OCI-LY7 (cell line): ENCODE results near the gene STARD9. TPM values are rescaled to one million over a fixed set of nuclear protein-coding genes. Genes with fewer than 3 reads are reported as not detected.

ENCODE experiments used
- BruUV-seq: library from RNA; stranded (reverse); fragments of 400-500 nt; replicated peaks from 2 replicates; lab custom pipeline; 2021; lab: Mats Ljungman, UMichigan
- CTCF ChIA-PET: fragments of 300-600 bp; sonication (Branson Sonifier 250); formaldehyde crosslinking; loops from one replicate; lab custom pipeline; 2022; ENCODE audit warnings: antibody characterized with exemption; ENCODE audit not compliant: unreplicated experiment; lab: Charles Lee
- POLR2A ChIA-PET: fragments of 300-600 bp; sonication (Branson Sonifier 250); formaldehyde crosslinking; loops from one replicate; lab custom pipeline; 2022; ENCODE audit warnings: antibody characterized with exemption; lab: Charles Lee
- DNase-seq: peaks from one replicate; pipeline ENCODE4 v3.0.0-alpha.2; 2015; ENCODE audit warnings: low spot score
- H2AFZ ChIP-seq: fragments of 200-600 bp; sonication (generic), shearing (Covaris generic); 2 replicates; pipeline ENCODE4 v1.6.1; 2014; ENCODE audit warnings: mild to moderate bottlenecking, antibody characterized with exemption, low read length, moderate library complexity
- H3K27ac ChIP-seq: fragments of 200-600 bp; sonication (generic); 2 replicates; pipeline ENCODE4 v1.5.1; 2014; ENCODE audit warnings: mixed run types, low read depth, mild to moderate bottlenecking, moderate library complexity, low read length, inconsistent platforms; ENCODE audit not compliant: poor library complexity, severe bottlenecking
- H3K36me3 ChIP-seq: fragments of 200-600 bp; sonication (generic); 2 replicates; pipeline ENCODE4 v1.6.1; 2014; ENCODE audit warnings: mild to moderate bottlenecking, antibody characterized with exemption, low read length, moderate library complexity, mixed read lengths; ENCODE audit not compliant: insufficient read depth
- H3K4me1 ChIP-seq: fragments of 200-600 bp; sonication (generic); 2 replicates; pipeline ENCODE4 v1.5.1; 2014; ENCODE audit warnings: mild to moderate bottlenecking, low read length; ENCODE audit not compliant: insufficient read depth, poor library complexity, severe bottlenecking
- H3K4me2 ChIP-seq: fragments of 200-600 bp; sonication (generic); 2 replicates; pipeline ENCODE4 v1.6.1; 2014; ENCODE audit warnings: mild to moderate bottlenecking, low read length
- H3K4me3 ChIP-seq: fragments of 200-600 bp; sonication (generic); 2 replicates; pipeline ENCODE4 v1.5.1; 2014; ENCODE audit warnings: mild to moderate bottlenecking, low read depth, low read length; ENCODE audit not compliant: poor library complexity, severe bottlenecking
- H3K79me2 ChIP-seq: fragments of 200-600 bp; sonication (generic); 2 replicates; pipeline ENCODE4 v1.6.1; 2016; ENCODE audit warnings: low read depth, mild to moderate bottlenecking, low read length, moderate library complexity, mixed read lengths; ENCODE audit not compliant: insufficient read depth
- H3K9me2 ChIP-seq: fragments of 200-600 bp; sonication (generic); 2 replicates; pipeline ENCODE4 v1.6.1; 2016; ENCODE audit warnings: mild to moderate bottlenecking, low read length, mixed read lengths; ENCODE audit not compliant: insufficient read depth
- H3K9me3 ChIP-seq: fragments of 200-600 bp; sonication (generic); 2 replicates; pipeline ENCODE4 v1.6.1; 2014; ENCODE audit warnings: mild to moderate bottlenecking, mixed run types, low read length, mixed read lengths
- H4K20me1 ChIP-seq: fragments of 200-600 bp; sonication (generic); 2 replicates; pipeline ENCODE4 v1.6.1; 2014; ENCODE audit warnings: mild to moderate bottlenecking, antibody characterized with exemption, low read length, moderate library complexity, mixed read lengths; ENCODE audit not compliant: insufficient read depth
- CTCF ChIP-seq: fragments of 200-600 bp; sonication (generic); conservative IDR thresholded peaks from 2 replicates; pipeline ENCODE4 v1.5.1; 2014; ENCODE audit warnings: mild to moderate bottlenecking, antibody characterized with exemption, low read length, moderate library complexity, mixed read lengths
- EZH2phosphoT487 ChIP-seq: fragments of 200-600 bp; sonication (generic); IDR thresholded peaks from 2 replicates; pipeline ENCODE4 v1.6.1; 2018; ENCODE audit warnings: low read depth, borderline replicate concordance, mild to moderate bottlenecking, mixed run types, antibody characterized with exemption, low read length, moderate library complexity, mixed read lengths
- intact Hi-C: fragments of 100-400 bp; cut with micrococcal nuclease; formaldehyde crosslinking; loops from one replicate; pipeline ENCODE4 v1.10.0; 2022; ENCODE audit not compliant: unreplicated experiment
- total RNA-seq, 2 experiments: library from RNA; depleted of rRNA in 1 of 2; stranded (reverse); fragments of >200 nt in 1 of 2; shearing (Covaris generic) in 1 of 2; gene quantifications; 2 replicates each; pipeline ENCODE4 v1.2.3, GENCODE V29; 2014 to 2022

Gene STARD9
- total RNA-seq, 2 experiments from 2014 or later = 8.9 to 15.3 TPM

GRCh38 chr15:42734076-42734672 lies 158.8 kb downstream of the STARD9 start:
- CTCF ChIA-PET = no interaction called here
- BruUV-seq = no TSS peak
- peaks cover 4% of the 10 kb centered on the region; the same call in 1 of the 2 replicates for H3K79me2 ChIP-seq
- peaks cover 33% of the 10 kb centered on the region for H3K4me1 ChIP-seq
- no peaks in the 10 kb centered on the region for H3K9me2 ChIP-seq
- POLR2A ChIA-PET = no interaction called here
- H3K27ac ChIP-seq = peak overlapping the region; percentile 31
- H3K4me2 ChIP-seq = peak overlapping the region; percentile 75
- intact Hi-C loops = loop anchor here (10.0 kb wide), 1 partner anchor 191 kb away; the partner anchor contains the start of gene TTBK2
- H4K20me1 ChIP-seq = peaks cover 5% of the 10 kb centered on the region; the same call in 1 of the 2 replicates
- H3K4me3 ChIP-seq = no peak overlapping the region
- peak; percentile 81 for DNase-seq
- no peaks in the 10 kb centered on the region for H3K9me3 ChIP-seq
- H2AFZ ChIP-seq = no peak overlapping the region
- peaks cover 59% of the 10 kb centered on the region for H3K36me3 ChIP-seq
- TF ChIP-seq EZH2phosphoT487 (no peak), CTCF (no peak)

GRCh38 chr15:42735382-42736165 lies 160.2 kb downstream of the STARD9 start:
- peak overlapping the region; percentile 75 for H3K4me2 ChIP-seq
- DNase-seq = no peak
- H3K9me3 ChIP-seq = no peaks in the 10 kb centered on the region
- intact Hi-C loops = loop anchor here (10.0 kb wide), 1 partner anchor 189 kb away; the partner anchor contains the start of gene TTBK2
- H3K4me1 ChIP-seq = peaks cover 33% of the 10 kb centered on the region
- H3K4me3 ChIP-seq = peak overlapping the region; percentile 83
- no peak overlapping the region for H3K27ac ChIP-seq
- ChIA-PET POLR2A (no interaction called here), CTCF (no interaction called here)
- peaks cover 4% of the 10 kb centered on the region; the same call in 1 of the 2 replicates for H3K79me2 ChIP-seq
- no peak overlapping the region; the same call in 1 of the 2 replicates for H2AFZ ChIP-seq
- peaks cover 47% of the 10 kb centered on the region for H3K36me3 ChIP-seq
- TF ChIP-seq CTCF = no peak
- TF ChIP-seq EZH2phosphoT487 = no peak
- peaks cover 5% of the 10 kb centered on the region; the same call in 1 of the 2 replicates for H4K20me1 ChIP-seq
- H3K9me2 ChIP-seq = no peaks in the 10 kb centered on the region
- no TSS peak for BruUV-seq
